PC-9 (cell line): ENCODE measurements around the gene ETFA.

Source experiments
- CTCF ChIP-seq: fragments of 200-600 bp; sonication (generic); conservative IDR thresholded peaks from 2 replicates; pipeline ENCODE4 v1.6.1; 2017; ENCODE audit warnings: mixed run types, antibody characterized with exemption, mild to moderate bottlenecking, moderate library complexity
- EZH2 ChIP-seq: fragments of 200-600 bp; sonication (generic); IDR thresholded peaks from 2 replicates; pipeline ENCODE4 v1.8.0; 2017; ENCODE audit warnings: antibody characterized with exemption, low read depth

- TF ChIP-seq CTCF (no peak), EZH2 (no peak)
Observed at GRCh38 chr15:76192715-76193114, 118.6 kb downstream of the ETFA start.
